ENCODE results near the gene ASIC4. TPM values are rescaled to one million over a fixed set of nuclear protein-coding genes. Genes with fewer than 3 reads are reported as not detected.

ASIC4 gene
- total RNA-seq, 1 experiment from 2014 or later: not detected

DNA sequence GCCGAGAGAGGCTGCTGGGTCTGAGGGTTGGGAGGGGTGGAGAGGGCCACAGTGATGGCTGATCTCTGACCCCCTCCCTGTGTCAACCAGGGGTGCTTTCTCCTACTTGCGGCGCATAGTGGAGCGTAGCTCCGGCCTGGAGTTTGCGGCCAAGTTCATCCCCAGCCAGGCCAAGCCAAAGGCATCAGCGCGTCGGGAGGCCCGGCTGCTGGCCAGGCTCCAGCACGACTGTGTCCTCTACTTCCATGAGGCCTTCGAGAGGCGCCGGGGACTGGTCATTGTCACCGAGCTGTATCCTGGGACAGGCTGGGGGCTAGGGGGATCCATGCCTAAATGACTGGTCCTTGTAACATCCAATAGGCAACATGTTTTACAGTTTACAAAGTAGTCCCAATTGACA, 36.5 kb upstream of the ASIC4 start:
- in situ Hi-C loops (cut with HindIII; ENCODE audit: low sequenced_read_pairs): no loop called here
- no peak for DNase-seq (ENCODE audit: low spot score)

DNA sequence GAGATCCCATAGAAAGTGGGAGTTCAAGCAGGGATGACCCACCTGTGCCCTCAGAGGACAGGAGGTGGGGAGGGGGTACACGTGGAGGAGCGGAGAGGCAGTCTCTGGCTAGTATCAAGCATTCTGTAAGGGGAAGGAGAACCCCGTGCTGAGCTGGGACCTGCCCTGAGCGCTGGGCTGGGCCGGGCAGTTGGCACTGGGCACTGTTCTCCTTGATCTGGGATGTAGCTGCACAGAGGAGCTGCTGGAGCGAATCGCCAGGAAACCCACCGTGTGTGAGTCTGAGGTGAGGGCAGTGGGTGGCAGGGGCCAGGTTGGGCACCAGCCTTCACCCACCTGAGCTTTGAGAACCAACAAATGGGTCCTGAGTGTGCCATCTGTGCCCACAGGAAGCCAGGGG, 35.4 kb upstream of the ASIC4 start:
- in situ Hi-C loops (cut with HindIII; ENCODE audit: low sequenced_read_pairs): no loop called here

DNA sequence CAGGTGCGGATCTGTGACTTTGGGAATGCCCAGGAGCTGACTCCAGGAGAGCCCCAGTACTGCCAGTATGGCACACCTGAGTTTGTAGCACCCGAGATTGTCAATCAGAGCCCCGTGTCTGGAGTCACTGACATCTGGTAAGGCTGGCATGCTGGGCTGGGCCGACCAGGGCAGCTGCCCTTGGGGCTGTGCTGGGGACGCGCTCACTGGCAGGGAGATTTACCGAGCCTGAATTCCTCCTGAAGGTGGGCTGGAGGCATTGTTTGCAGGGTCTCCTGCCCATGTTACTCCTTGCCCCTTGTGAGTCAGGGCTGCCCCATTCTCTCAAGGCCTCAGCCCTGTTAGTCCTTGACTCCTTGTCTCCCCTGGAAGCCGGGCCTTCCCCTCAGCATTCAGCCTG, 34.3 kb upstream of the ASIC4 start:
- DNase-seq (ENCODE audit: low spot score): no peak
- in situ Hi-C loops (cut with HindIII; ENCODE audit: low sequenced_read_pairs): no loop called here

More for the DNA sequence above, 35.4 kb upstream of the ASIC4 start:
- no peak for DNase-seq (ENCODE audit: low spot score)

DNA sequence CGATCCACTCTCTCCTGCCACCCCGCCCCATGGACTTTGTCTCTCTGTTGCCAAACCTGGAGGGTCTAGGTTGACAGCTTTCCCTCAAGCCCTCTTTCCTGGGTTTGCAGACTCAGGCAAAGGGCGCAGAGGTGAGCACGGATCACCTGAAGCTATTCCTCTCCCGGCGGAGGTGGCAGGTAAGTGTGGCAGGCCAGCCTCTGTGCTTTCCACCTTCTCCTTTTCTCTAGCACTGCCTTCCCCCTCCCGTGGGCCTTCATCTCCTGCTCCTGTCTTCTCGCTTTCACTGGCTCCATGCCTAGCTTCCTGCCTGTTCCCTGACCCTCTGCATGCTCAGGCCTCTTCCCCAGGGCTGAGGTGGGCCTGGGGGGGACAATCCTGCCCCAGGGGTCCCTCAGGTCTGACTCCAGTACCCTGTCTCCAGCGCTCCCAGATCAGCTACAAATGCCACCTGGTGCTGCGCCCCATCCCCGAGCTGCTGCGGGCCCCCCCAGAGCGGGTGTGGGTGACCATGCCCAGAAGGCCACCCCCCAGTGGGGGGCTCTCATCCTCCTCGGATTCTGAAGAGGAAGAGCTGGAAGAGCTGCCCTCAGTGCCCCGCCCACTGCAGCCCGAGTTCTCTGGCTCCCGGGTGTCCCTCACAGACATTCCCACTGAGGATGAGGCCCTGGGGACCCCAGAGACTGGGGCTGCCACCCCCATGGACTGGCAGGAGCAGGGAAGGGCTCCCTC, 31.4 kb upstream of the ASIC4 start:
- DNase-seq (ENCODE audit: low spot score): no peak
- in situ Hi-C loops (cut with HindIII; ENCODE audit: low sequenced_read_pairs): no loop called here

DNA sequence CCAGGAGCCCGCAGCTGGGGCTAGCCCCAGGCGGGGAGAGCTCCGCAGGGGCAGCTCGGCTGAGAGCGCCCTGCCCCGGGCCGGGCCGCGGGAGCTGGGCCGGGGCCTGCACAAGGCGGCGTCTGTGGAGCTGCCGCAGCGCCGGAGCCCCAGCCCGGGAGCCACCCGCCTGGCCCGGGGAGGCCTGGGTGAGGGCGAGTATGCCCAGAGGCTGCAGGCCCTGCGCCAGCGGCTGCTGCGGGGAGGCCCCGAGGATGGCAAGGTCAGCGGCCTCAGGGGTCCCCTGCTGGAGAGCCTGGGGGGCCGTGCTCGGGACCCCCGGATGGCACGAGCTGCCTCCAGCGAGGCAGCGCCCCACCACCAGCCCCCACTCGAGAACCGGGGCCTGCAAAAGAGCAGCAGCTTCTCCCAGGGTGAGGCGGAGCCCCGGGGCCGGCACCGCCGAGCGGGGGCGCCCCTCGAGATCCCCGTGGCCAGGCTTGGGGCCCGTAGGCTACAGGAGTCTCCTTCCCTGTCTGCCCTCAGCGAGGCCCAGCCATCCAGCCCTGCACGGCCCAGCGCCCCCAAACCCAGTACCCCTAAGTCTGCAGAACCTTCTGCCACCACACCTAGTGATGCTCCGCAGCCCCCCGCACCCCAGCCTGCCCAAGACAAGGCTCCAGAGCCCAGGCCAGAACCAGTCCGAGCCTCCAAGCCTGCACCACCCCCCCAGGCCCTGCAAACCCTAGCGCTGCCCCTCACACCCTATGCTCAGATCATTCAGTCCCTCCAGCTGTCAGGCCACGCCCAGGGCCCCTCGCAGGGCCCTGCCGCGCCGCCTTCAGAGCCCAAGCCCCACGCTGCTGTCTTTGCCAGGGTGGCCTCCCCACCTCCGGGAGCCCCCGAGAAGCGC, 30.6 kb upstream of the ASIC4 start:
- in situ Hi-C loops (cut with HindIII; ENCODE audit: low sequenced_read_pairs): no loop called here
- DNase-seq (ENCODE audit: low spot score): no peak

DNA sequence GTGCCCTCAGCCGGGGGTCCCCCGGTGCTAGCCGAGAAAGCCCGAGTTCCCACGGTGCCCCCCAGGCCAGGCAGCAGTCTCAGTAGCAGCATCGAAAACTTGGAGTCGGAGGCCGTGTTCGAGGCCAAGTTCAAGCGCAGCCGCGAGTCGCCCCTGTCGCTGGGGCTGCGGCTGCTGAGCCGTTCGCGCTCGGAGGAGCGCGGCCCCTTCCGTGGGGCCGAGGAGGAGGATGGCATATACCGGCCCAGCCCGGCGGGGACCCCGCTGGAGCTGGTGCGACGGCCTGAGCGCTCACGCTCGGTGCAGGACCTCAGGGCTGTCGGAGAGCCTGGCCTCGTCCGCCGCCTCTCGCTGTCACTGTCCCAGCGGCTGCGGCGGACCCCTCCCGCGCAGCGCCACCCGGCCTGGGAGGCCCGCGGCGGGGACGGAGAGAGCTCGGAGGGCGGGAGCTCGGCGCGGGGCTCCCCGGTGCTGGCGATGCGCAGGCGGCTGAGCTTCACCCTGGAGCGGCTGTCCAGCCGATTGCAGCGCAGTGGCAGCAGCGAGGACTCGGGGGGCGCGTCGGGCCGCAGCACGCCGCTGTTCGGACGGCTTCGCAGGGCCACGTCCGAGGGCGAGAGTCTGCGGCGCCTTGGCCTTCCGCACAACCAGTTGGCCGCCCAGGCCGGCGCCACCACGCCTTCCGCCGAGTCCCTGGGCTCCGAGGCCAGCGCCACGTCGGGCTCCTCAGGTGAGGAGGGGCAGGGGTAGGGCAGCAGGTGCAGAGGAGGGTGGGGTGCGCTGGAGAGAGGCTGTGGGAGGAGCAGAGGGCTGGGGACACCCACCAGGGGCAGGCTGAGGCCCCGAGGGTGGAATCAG, 29.7 kb upstream of the ASIC4 start:
- DNase-seq (ENCODE audit: low spot score): no peak
- in situ Hi-C loops (cut with HindIII; ENCODE audit: low sequenced_read_pairs): no loop called here

DNA sequence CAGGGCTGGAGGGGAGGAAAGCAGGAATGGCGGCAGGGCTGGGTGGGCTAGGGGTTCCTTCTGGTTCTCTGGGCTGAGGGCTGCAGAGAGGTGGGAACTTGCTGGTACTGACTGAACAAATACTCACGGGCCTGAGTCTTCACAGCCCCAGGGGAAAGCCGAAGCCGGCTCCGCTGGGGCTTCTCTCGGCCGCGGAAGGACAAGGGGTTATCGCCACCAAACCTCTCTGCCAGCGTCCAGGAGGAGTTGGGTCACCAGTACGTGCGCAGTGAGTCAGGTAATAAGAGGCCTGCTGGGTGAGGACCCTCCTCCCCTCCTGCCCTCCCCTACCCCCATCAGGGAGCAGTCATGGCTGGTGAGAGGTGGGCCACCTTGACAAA, 29.1 kb upstream of the ASIC4 start:
- in situ Hi-C loops (cut with HindIII; ENCODE audit: low sequenced_read_pairs): no loop called here
- DNase-seq (ENCODE audit: low spot score): no peak

DNA sequence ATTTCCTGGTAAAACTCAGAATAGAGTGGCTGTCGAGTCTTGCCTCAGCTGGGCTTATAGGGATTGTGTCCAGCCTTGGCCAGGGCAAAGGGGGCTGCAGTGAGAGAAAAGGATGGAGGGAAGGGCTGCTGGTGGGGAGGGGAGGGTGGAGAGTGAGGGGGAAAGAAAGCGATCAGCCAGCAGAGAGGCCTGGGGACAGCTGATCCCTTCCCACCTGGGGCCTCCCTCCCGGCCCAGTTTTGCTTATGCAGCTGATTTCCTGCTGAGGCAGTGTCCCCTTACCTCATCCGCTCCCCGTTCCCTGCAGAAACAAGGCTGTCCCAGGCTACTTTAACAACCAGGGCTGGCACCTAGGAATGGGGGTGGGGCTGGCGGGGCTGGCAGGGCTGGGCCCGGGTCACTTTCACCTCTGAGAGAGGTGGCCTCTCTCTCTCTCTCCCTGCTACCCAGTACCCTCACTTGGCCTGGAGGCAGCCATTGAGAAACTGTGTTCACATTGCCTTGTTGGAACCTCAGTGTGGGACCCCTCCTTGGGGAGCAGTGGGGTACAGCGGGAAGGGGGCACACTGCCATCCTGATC, 27.8 kb upstream of the ASIC4 start:
- in situ Hi-C loops (cut with HindIII; ENCODE audit: low sequenced_read_pairs): no loop called here
- DNase-seq (ENCODE audit: low spot score): no peak

DNA sequence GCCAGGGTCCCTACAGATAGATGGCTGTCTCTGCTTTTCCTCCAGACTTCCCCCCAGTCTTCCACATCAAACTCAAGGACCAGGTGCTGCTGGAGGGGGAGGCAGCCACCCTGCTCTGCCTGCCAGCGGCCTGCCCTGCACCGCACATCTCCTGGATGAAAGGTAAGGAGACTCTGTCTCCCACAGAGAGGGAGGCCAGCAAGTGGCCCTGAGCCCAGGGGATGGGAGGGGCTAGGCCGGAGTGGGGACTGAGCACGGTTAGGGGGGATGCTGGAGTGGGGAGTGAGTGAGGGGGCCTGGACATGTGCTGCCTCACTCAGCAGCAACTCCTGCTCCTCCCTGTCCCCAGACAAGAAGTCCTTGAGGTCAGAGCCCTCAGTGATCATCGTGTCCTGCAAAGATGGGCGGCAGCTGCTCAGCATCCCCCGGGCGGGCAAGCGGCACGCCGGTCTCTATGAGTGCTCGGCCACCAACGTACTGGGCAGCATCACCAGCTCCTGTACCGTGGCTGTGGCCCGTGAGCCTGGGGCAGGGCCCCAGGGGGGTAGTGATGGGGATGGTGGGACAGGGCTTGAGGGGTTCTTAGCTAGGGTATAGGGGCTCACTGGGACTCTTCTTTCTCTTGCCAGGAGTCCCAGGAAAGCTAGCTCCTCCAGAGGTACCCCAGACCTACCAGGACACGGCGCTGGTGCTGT, 26.0 kb upstream of the ASIC4 start:
- DNase-seq (ENCODE audit: low spot score): no peak
- in situ Hi-C loops (cut with HindIII; ENCODE audit: low sequenced_read_pairs): no loop called here

DNA sequence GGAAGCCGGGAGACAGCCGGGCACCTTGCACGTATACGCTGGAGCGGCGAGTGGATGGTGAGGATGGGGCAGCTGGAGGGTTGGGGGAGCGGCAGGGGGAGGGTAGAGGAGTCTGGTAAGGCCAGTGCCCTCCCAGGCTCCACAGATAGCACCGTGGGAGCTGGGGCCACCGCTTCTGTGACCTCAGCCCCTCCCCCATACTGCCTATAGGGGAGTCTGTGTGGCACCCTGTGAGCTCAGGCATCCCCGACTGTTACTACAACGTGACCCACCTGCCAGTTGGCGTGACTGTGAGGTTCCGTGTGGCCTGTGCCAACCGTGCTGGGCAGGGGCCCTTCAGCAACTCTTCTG, 25.5 kb upstream of the ASIC4 start:
- DNase-seq (ENCODE audit: low spot score): no peak

DNA sequence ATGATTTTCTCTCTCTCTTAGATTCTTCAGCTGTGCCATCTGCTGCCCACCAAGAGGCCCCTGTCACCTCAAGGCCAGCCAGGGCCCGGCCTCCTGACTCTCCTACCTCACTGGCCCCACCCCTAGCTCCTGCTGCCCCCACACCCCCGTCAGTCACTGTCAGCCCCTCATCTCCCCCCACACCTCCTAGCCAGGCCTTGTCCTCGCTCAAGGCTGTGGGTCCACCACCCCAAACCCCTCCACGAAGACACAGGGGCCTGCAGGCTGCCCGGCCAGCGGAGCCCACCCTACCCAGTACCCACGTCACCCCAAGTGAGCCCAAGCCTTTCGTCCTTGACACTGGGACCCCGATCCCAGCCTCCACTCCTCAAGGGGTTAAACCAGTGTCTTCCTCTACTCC, 25.0 kb upstream of the ASIC4 start:
- in situ Hi-C loops (cut with HindIII; ENCODE audit: low sequenced_read_pairs): no loop called here
- no peak for DNase-seq (ENCODE audit: low spot score)

More for the DNA sequence above, 25.5 kb upstream of the ASIC4 start:
- in situ Hi-C loops (cut with HindIII; ENCODE audit: low sequenced_read_pairs): no loop called here

DNA sequence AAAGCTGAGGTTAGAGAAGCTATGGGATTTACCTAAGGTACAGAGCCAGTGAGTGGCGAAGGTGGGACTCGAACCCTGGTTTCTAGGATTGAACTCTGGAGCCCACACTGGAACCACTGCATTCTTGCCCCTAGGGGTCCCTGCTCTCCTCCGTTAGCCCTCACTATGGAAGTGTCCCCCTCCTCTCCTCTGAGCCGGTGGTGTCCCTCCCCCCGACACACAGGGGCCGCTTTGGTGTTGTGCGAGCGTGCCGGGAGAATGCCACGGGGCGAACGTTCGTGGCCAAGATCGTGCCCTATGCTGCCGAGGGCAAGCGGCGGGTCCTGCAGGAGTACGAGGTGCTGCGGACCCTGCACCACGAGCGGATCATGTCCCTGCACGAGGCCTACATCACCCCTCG, 24.1 kb upstream of the ASIC4 start:
- in situ Hi-C loops (cut with HindIII; ENCODE audit: low sequenced_read_pairs): no loop called here

DNA sequence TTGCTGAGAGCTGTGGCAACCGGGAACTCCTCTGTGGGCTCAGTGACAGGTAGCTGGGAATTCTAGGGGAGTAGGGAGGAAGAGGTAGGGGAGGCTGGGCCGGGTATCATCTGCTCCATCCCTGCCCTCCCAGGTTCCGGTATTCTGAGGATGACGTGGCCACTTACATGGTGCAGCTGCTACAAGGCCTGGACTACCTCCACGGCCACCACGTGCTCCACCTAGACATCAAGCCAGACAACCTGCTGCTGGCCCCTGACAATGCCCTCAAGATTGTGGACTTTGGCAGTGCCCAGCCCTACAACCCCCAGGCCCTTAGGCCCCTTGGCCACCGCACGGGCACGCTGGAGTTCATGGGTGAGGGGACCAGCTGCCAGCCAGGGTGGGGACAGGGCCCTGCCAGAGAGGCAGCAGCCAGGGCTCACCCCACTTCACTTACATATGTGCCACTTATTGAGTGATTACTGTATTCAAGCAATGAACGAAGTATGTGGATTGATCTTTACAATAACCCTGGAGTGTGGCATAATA, 23.6 kb upstream of the ASIC4 start:
- DNase-seq (ENCODE audit: low spot score): no peak
- in situ Hi-C loops (cut with HindIII; ENCODE audit: low sequenced_read_pairs): no loop called here

More for the DNA sequence above, 24.1 kb upstream of the ASIC4 start:
- no peak for DNase-seq (ENCODE audit: low spot score)

DNA sequence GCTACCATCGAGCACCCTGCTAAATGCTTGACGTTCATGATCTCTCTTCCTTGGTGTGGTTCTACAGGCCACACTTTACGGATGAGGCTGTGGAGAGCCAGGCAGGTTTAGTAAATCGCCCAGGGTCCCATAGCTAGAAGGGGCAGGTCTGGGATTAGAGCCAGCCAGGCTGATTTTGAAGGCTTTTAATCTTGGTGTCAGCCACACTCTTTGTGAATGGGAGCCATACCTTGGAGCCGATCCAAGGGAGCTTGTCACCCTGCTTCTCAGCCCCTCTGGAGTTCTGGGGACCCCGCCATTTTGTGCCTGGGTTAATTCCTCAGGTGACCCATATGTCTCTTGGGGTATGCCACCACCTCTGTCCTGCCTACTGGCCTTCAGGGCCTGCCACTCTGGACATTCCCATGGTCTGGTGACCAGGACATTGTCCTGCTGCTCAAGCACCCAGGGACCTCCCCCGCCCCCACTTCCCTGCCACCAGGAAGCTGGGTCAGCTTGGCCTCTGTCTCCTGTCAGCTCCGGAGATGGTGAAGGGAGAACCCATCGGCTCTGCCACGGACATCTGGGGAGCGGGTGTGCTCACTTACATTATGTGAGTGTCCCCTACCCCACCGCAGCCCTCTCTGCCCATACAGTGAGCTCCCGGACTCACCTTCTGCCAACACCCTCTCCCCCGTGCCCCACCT, 22.9 kb upstream of the ASIC4 start:
- in situ Hi-C loops (cut with HindIII; ENCODE audit: low sequenced_read_pairs): no loop called here
- no peak for DNase-seq (ENCODE audit: low spot score)

DNA sequence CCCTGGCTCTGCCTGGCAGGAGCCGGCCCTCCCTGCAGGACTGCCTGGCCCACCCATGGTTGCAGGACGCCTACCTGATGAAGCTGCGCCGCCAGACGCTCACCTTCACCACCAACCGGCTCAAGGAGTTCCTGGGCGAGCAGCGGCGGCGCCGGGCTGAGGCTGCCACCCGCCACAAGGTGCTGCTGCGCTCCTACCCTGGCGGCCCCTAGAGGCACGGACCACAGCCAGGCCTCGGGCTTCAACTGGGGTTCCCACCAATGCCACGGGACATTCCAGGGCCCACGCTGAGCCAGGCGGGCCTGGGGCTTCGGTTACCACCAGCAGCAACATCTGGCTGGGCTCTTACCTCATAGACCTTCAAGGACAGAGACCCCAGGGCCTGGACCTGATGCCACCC, 21.7 kb upstream of the ASIC4 start:
- DNase-seq (ENCODE audit: low spot score): no peak
- in situ Hi-C loops (cut with HindIII; ENCODE audit: low sequenced_read_pairs): no loop called here

DNA sequence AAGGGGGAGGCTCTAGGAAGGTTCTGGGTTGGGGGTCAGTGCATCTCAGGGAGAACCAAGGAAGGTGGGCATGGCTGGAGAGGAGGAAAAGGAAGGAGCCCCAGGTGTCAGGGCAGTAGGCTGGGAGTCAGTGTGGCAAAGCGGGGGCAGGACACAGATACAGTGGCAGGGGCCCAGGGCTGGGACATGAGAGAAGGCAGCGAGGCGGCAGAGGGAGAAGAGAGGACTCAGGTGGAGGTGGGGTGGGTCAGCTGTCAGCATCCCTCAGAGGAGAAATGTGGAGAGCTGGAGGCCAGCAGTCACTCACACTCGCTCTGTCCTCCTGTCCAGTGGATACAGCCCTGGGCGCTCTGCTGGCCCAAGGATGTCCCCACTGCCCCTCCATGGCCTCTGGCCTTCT, 21.2 kb upstream of the ASIC4 start:
- in situ Hi-C loops (cut with HindIII; ENCODE audit: low sequenced_read_pairs): no loop called here

DNA sequence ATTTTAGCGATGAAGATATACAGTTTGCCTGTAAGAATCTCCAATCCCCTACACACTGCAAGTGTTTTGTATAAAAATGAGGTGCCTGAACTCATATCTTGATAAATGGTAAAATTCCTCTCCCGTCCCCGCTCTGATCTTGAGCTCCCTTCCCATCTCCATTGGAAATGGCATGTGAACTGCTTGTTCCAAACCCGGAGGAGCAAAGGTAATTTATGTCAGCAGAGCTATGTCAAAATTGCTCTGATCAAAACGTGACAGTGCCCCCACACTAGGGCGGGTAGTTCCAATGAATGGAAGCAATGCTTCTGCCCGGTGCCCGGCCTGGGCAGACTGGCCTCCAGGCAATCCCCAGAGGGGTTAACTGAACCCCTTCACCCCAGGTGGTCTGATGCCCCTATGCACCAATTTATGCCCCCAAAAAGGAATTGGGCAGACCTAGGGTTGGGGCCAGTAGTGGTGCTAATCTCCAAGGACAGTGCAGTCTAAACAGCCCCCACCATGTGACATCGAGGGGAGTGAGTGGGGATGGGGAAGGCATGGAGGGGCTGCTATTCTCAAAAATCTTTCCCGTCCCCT, 19.2 kb upstream of the ASIC4 start:
- in situ Hi-C loops (cut with HindIII; ENCODE audit: low sequenced_read_pairs): no loop called here
- DNase-seq (ENCODE audit: low spot score): no peak

More for the DNA sequence above, 21.2 kb upstream of the ASIC4 start:
- no peak for DNase-seq (ENCODE audit: low spot score)
